ENCODE measurements around the gene TMOD2. TPM values are rescaled to one million over a fixed set of nuclear protein-coding genes. Genes with fewer than 3 reads are reported as not detected.

TMOD2 gene
- total RNA-seq, 1 experiment from 2014 or later: 3.0 TPM

GRCh38 chr15:51783967-51784366, 32.6 kb downstream of the TMOD2 start:
- Histone ChIP-seq H2BK12ac (ENCODE audit: insufficient read length, low read depth, low read length) (no peak overlapping the region), H4K91ac (ENCODE audit: insufficient read length, low read depth, low read length) (no peak overlapping the region), H4K8ac (replicated peaks; ENCODE audit: insufficient read length, low read depth, low read length) (no peak overlapping the region), H3K79me1 (ENCODE audit: insufficient read depth, low read depth, low read length, poor library complexity, severe bottlenecking) (no peaks in the 10 kb centered on the region), H2AK5ac (ENCODE audit: insufficient read length, low read length) (no peak overlapping the region), H3K9ac (ENCODE audit: extremely low read depth, insufficient read length, low read length) (no peak overlapping the region), H3K9me3 (ENCODE audit: control insufficient read depth, low read depth, low read length) (no peaks in the 10 kb centered on the region), H3K23ac (ENCODE audit: insufficient read length, low read depth, low read length) (no peak overlapping the region), H3K14ac (ENCODE audit: insufficient read depth, low read length) (no peak overlapping the region), H3K18ac (ENCODE audit: insufficient read length, low read depth, low read length) (no peak overlapping the region), H3K56ac (ENCODE audit: insufficient read length, low read depth, low read length) (no peak overlapping the region), H2AFZ (ENCODE audit: low read length) (no peak overlapping the region), H2BK5ac (ENCODE audit: insufficient read length, low read length) (no peak overlapping the region), H2BK120ac (ENCODE audit: low read depth, low read length, poor library complexity, severe bottlenecking) (no peak overlapping the region), H3K79me2 (ENCODE audit: insufficient read depth, low read length) (no peaks in the 10 kb centered on the region), H3K27ac (ENCODE audit: insufficient read length, low read depth, low read length) (no peak overlapping the region), H2BK20ac (ENCODE audit: low read depth, low read length, poor library complexity, severe bottlenecking) (no peak overlapping the region), H3K27me3 (ENCODE audit: insufficient read depth, low read length) (no peaks in the 10 kb centered on the region), H2BK15ac (ENCODE audit: low read depth, low read length) (no peak overlapping the region), H4K5ac (ENCODE audit: insufficient read length, low read depth, low read length) (no peak overlapping the region), H3K4me2 (ENCODE audit: insufficient read depth, insufficient read length, low read length) (no peak overlapping the region), H3K4me1 (ENCODE audit: insufficient read depth, low read length) (no peaks in the 10 kb centered on the region; the same call in 1 of the 2 replicates), H3K23me2 (ENCODE audit: insufficient read length, low read depth, low read length, poor library complexity, severe bottlenecking) (no peaks in the 10 kb centered on the region), H3T11ph (ENCODE audit: low read length) (no peak overlapping the region), H4K20me1 (ENCODE audit: control insufficient read depth, insufficient read depth, insufficient read length) (no peaks in the 10 kb centered on the region), H3K4ac (ENCODE audit: low read depth, low read length) (no peak overlapping the region)
- no peak for DNase-seq
- H3K27me3 Mint-ChIP-seq (ENCODE audit: low read depth): peaks cover 2% of the 10 kb centered on the region
- peaks cover 0 to 12% (median 2%) of the 10 kb centered on the region in 3 experiments; a peak in 4 of 7 replicates for H3K36me3 Mint-ChIP-seq (ENCODE audit: insufficient read depth in 1 of 3, low read depth in 3 of 3)
- peaks cover 9 to 13% of the 10 kb centered on the region in 2 experiments for H3K4me1 Mint-ChIP-seq
- H3K4me3 Mint-ChIP-seq: no peak overlapping the region
- H3K9me3 Mint-ChIP-seq: peaks cover 6% of the 10 kb centered on the region in 2 experiments; a peak in 2 of 5 replicates
- no peak overlapping the region for H3K27ac Mint-ChIP-seq
- no peak for TF ChIP-seq CTCF (conservative IDR thresholded peaks at IDR 0.05)
- no CpG with 5 or more reads among the region's 3 CpGs for WGBS (ENCODE audit: extremely low coverage, insufficient read length, low lambda C conversion rate)
